Caco-2 (cell line): ENCODE results near the gene COA5. TPM values are rescaled to one million over a fixed set of nuclear protein-coding genes. Genes with fewer than 3 reads are reported as not detected.
A peak's percentile ranks its signal among the peaks of the same experiment; 100 is the strongest.

ENCODE experiments used
- BruUV-seq: library from RNA; stranded (reverse); fragments of 400-500 nt; replicated peaks from 2 replicates; lab custom pipeline; 2021; lab: Mats Ljungman, UMichigan
- CTCF ChIA-PET: fragments of 300-600 bp; sonication (Branson Sonifier 250); formaldehyde crosslinking; loops from one replicate; lab custom pipeline; 2022; ENCODE audit warnings: antibody characterized with exemption; lab: Charles Lee
- POLR2A ChIA-PET: fragments of 300-600 bp; sonication (Branson Sonifier 250); formaldehyde crosslinking; loops from one replicate; lab custom pipeline; 2022; ENCODE audit warnings: antibody characterized with exemption; lab: Charles Lee
- DNase-seq, 2 experiments: peaks; one replicate each; pipeline versions ENCODE4 v3.0.0 to v3.0.0-alpha.2; 2020 to 2022
- H3K27me3 ChIP-seq: replicated peaks from 2 replicates; pipeline ENCODE4 v1.6.0; 2011; ENCODE audit warnings: low read length; ENCODE audit not compliant: control insufficient read depth, insufficient read depth
- H3K36me3 ChIP-seq: 2 replicates; pipeline ENCODE4 v1.5.1; 2011; ENCODE audit warnings: low read length; ENCODE audit not compliant: control insufficient read depth, insufficient read depth
- H3K4me1 ChIP-seq: fragments of 250-450 bp; sonication (Bioruptor Pico); 2 replicates; pipeline ENCODE4 v1.5.1; 2020; ENCODE audit warnings: mild to moderate bottlenecking
- H3K4me3 ChIP-seq: 2 replicates; pipeline ENCODE4 v1.5.1; 2011; ENCODE audit warnings: low read depth, mild to moderate bottlenecking, control low read depth, low read length
- H3K9me3 ChIP-seq: fragments of 250-450 bp; sonication (Bioruptor Pico); 2 replicates; pipeline ENCODE4 v1.5.1; 2020; ENCODE audit warnings: mild to moderate bottlenecking, moderate library complexity
- H3K27ac Mint-ChIP-seq: one replicate; pipeline ENCODE4 v1.8.0; 2022; ENCODE audit warnings: mixed read lengths; ENCODE audit not compliant: unreplicated experiment
- H3K27me3 Mint-ChIP-seq: one replicate; pipeline ENCODE4 v1.8.0; 2022; ENCODE audit warnings: mixed read lengths; ENCODE audit not compliant: insufficient read depth, unreplicated experiment
- H3K36me3 Mint-ChIP-seq: one replicate; pipeline ENCODE4 v1.8.0; 2022; ENCODE audit warnings: mild to moderate bottlenecking, mixed read lengths; ENCODE audit not compliant: insufficient read depth, unreplicated experiment
- H3K4me1 Mint-ChIP-seq: one replicate; pipeline ENCODE4 v1.8.0; 2022; ENCODE audit warnings: low read depth, mixed read lengths; ENCODE audit not compliant: unreplicated experiment
- H3K4me3 Mint-ChIP-seq: one replicate; pipeline ENCODE4 v1.8.0; 2022; ENCODE audit warnings: mild to moderate bottlenecking, moderate library complexity, mixed read lengths; ENCODE audit not compliant: unreplicated experiment
- H3K9me3 Mint-ChIP-seq: one replicate; pipeline ENCODE4 v1.8.0; 2022; ENCODE audit warnings: mixed read lengths; ENCODE audit not compliant: unreplicated experiment
- CTCF ChIP-seq, 2 experiments: fragments of 200-600 bp in 1 of 2; IDR thresholded peaks; 1 replicate in 1 of 2; 2 replicates in 1 of 2; pipeline versions ENCODE4 v1.5.1 to v1.8.0; 2011 to 2022; ENCODE audit warnings: antibody characterized with exemption in 1 of 2, control low read depth in 1 of 2, inconsistent platforms in 1 of 2, low read depth in 1 of 2, low read length in 1 of 2, mild to moderate bottlenecking in 1 of 2, moderate library complexity in 1 of 2; ENCODE audit not compliant: insufficient read depth in 1 of 2, severe bottlenecking in 1 of 2, unreplicated experiment in 1 of 2
- intact Hi-C: fragments of 100-400 bp; cut with micrococcal nuclease; formaldehyde crosslinking; loops from one replicate; pipeline ENCODE4 v1.10.0; 2022; ENCODE audit not compliant: unreplicated experiment
- total RNA-seq: library from RNA; stranded (reverse); gene quantifications from 2 replicates; pipeline ENCODE4 v1.2.3, GENCODE V29; 2022

Gene COA5
- total RNA-seq, 1 experiment from 2014 or later: 35.7 TPM

- peak in 1 of 2 experiments; percentile 36 for DNase-seq
- Histone ChIP-seq H3K9me3 (no peaks in the 10 kb centered on the region), H3K4me3 (no peak overlapping the region), H3K27me3 (no peaks in the 10 kb centered on the region), H3K36me3 (0 out of 2 replicates have a peak, but pooled peaks cover 1% of the 10 kb centered on the region), H3K4me1 (peaks cover 5% of the 10 kb centered on the region)
- Mint-ChIP-seq H3K27me3 (no peaks in the 10 kb centered on the region), H3K4me1 (peaks cover 8% of the 10 kb centered on the region), H3K9me3 (no peaks in the 10 kb centered on the region), H3K36me3 (peaks cover 63% of the 10 kb centered on the region), H3K27ac (no peak overlapping the region), H3K4me3 (no peak overlapping the region)
- CTCF ChIA-PET: no interaction called here
- POLR2A ChIA-PET: interaction anchor here (0.6 kb wide), 2 partner anchors 33 to 115 kb away, joined by 3 to 4 read pairs; partner anchors contain the start of gene MGAT4A
- TF ChIP-seq CTCF (IDR thresholded peaks at IDR 0.05; ENCODE audit: insufficient read depth in 1 of 2, low read depth in 1 of 2, low read length in 1 of 2, severe bottlenecking in 1 of 2, unreplicated experiment in 1 of 2): peak in 1 of 2 experiments; percentile 39
- no TSS peak for BruUV-seq
- intact Hi-C loops: no loop called here
These were observed 7.2 kb upstream of the COA5 start for GRCh38 chr2:98615481-98615880.

- no peak for DNase-seq
- H3K36me3 Mint-ChIP-seq: peaks cover 57% of the 10 kb centered on the region
- no peaks in the 10 kb centered on the region for H3K27me3 Mint-ChIP-seq
- Histone ChIP-seq H3K27me3 (no peaks in the 10 kb centered on the region), H3K4me1 (peaks cover 5% of the 10 kb centered on the region), H3K9me3 (no peaks in the 10 kb centered on the region), H3K36me3 (0 out of 2 replicates have a peak, but pooled peaks cover 1% of the 10 kb centered on the region), H3K4me3 (no peak overlapping the region)
- TF ChIP-seq CTCF (IDR thresholded peaks at IDR 0.05; ENCODE audit: insufficient read depth in 1 of 2, low read depth in 1 of 2, low read length in 1 of 2, severe bottlenecking in 1 of 2, unreplicated experiment in 1 of 2): no peak
- H3K9me3 Mint-ChIP-seq: no peaks in the 10 kb centered on the region
- POLR2A ChIA-PET: no interaction called here
- H3K27ac Mint-ChIP-seq: no peak overlapping the region
- H3K4me1 Mint-ChIP-seq: peaks cover 14% of the 10 kb centered on the region
- CTCF ChIA-PET: no interaction called here
- intact Hi-C loops: no loop called here
- no TSS peak for BruUV-seq
- no peak overlapping the region for H3K4me3 Mint-ChIP-seq
These were observed 5.9 kb upstream of the COA5 start for GRCh38 chr2:98614024-98614739.

GRCh38 chr2:98608962-98609604 lies 771 bp upstream of the COA5 start:
- Mint-ChIP-seq H3K36me3 (peaks cover 31% of the 10 kb centered on the region), H3K4me1 (peaks cover 22% of the 10 kb centered on the region)
- POLR2A ChIA-PET: interaction anchor here (0.5 to 0.7 kb wide), 3 partner anchors 89 to 212 kb away, joined by 3 read pairs; no protein-coding TSS in a partner anchor

More at GRCh38 chr2:98608962-98609604, 771 bp upstream of the COA5 start:
- intact Hi-C loops: loop anchor here (2.0 kb wide), 1 partner anchor 196 kb away; no protein-coding TSS in a partner anchor
- no peaks in the 10 kb centered on the region for H3K27me3 Mint-ChIP-seq
- H3K27ac Mint-ChIP-seq: peak overlapping the region; percentile 82
- Histone ChIP-seq H3K36me3 (no peaks in the 10 kb centered on the region), H3K4me1 (peaks cover 5% of the 10 kb centered on the region), H3K9me3 (no peaks in the 10 kb centered on the region), H3K27me3 (no peaks in the 10 kb centered on the region), H3K4me3 (peak overlapping the region; percentile 78)
- no peak for TF ChIP-seq CTCF (IDR thresholded peaks at IDR 0.05; ENCODE audit: insufficient read depth in 1 of 2, low read depth in 1 of 2, low read length in 1 of 2, severe bottlenecking in 1 of 2, unreplicated experiment in 1 of 2)
- no peaks in the 10 kb centered on the region for H3K9me3 Mint-ChIP-seq
- peak in 1 of 2 experiments; percentile 35 for DNase-seq
- CTCF ChIA-PET: interaction anchor here (1.0 to 1.2 kb wide), 2 partner anchors 40 to 125 kb away, joined by 4 read pairs; no protein-coding TSS in a partner anchor
- H3K4me3 Mint-ChIP-seq: peak overlapping the region; percentile 86
- BruUV-seq: TSS peak; percentile 38
